ENCODE measurements around the gene LRCH3. TPM values are rescaled to one million over a fixed set of nuclear protein-coding genes. Genes with fewer than 3 reads are reported as not detected.

LRCH3 gene
- total RNA-seq, 1 donor from 2014 or later: 42.1 TPM

DNA sequence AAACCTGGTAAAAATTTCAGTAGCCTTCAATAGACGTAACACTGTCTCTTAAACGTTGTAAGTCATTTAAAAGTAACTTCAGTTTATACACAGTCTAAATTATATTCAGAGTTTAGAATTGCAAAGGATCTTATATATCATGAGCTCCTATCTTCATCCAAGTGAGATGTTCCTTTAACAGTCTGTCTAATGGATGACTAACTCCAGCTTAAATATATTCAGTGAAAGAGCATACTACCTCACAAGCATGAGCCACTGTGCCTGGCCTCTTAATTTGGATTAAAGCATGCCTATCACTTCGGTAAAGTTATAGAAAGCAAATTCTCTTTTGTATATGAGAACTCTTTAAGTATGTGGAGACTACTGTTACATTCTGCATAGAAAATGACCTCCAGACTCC is 34.4 kb upstream of the LRCH3 start:
- Histone ChIP-seq H3K79me2 (ENCODE audit: insufficient read depth, low read length) (peaks cover 97% of the 10 kb centered on the region), H3K4me2 (ENCODE audit: low read length) (no peak overlapping the region), H2AFZ (ENCODE audit: low read depth, low read length) (no peak overlapping the region), H3K4me3 (ENCODE audit: insufficient read depth, low read depth, low read length) (no peak overlapping the region), H3K4me1 (ENCODE audit: insufficient read depth, low read length) (peaks cover 5% of the 10 kb centered on the region), H3K27me3 (ENCODE audit: insufficient read depth, low read length) (no peaks in the 10 kb centered on the region), H3K27ac (ENCODE audit: low read depth, low read length) (no peak overlapping the region), H4K20me1 (ENCODE audit: insufficient read depth, low read length) (peaks cover 80% of the 10 kb centered on the region), H3K9ac (ENCODE audit: low read length) (no peak overlapping the region), H3K9me3 (ENCODE audit: insufficient read depth, low read depth, low read length) (no peaks in the 10 kb centered on the region), H3K36me3 (ENCODE audit: insufficient read depth, low read length) (peaks cover 6% of the 10 kb centered on the region)
- Mint-ChIP-seq H3K36me3 (ENCODE audit: low read depth, unreplicated experiment) (no peaks in the 10 kb centered on the region), H3K4me3 (ENCODE audit: unreplicated experiment) (no peak overlapping the region), H3K4me1 (ENCODE audit: low read depth, unreplicated experiment) (peaks cover 16% of the 10 kb centered on the region), H3K27ac (ENCODE audit: unreplicated experiment) (no peak overlapping the region), H3K27me3 (ENCODE audit: low read depth, unreplicated experiment) (no peaks in the 10 kb centered on the region), H3K9me3 (ENCODE audit: unreplicated experiment) (no peaks in the 10 kb centered on the region)
- DNase-seq (ENCODE audit: low read depth) (no peak), FAIRE-seq (no peak)
- no peak for TF ChIP-seq EZH2 (IDR thresholded peaks at IDR 0.05; ENCODE audit: insufficient read depth, low read length)
- TF ChIP-seq, protein P1, sequence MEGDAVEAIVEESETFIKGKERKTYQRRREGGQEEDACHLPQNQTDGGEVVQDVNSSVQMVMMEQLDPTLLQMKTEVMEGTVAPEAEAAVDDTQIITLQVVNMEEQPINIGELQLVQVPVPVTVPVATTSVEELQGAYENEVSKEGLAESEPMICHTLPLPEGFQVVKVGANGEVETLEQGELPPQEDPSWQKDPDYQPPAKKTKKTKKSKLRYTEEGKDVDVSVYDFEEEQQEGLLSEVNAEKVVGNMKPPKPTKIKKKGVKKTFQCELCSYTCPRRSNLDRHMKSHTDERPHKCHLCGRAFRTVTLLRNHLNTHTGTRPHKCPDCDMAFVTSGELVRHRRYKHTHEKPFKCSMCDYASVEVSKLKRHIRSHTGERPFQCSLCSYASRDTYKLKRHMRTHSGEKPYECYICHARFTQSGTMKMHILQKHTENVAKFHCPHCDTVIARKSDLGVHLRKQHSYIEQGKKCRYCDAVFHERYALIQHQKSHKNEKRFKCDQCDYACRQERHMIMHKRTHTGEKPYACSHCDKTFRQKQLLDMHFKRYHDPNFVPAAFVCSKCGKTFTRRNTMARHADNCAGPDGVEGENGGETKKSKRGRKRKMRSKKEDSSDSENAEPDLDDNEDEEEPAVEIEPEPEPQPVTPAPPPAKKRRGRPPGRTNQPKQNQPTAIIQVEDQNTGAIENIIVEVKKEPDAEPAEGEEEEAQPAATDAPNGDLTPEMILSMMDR (IDR thresholded peaks at IDR 0.05; ENCODE audit: insufficient read depth, low read depth, low read length): no peak

DNA sequence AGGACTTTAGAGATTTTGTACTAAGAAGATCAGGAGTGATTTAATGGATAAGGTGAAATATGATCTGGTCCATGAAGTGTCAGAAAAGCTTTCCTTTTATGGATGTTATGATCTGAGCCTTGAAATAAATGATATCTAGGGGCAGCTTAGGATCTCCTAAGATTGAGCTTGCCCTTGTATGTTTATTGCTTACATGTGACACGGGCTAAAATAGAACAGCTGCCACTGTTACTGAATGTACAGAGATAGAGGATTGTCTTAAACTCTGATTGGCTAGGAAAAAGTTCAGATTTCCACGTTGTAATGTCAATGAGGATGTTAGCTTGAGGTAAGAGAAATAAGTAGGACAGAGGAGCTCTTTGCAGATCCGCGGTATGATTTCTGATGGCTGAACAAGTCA is 32.5 kb upstream of the LRCH3 start:
- TF ChIP-seq, protein P1 (IDR thresholded peaks at IDR 0.05; ENCODE audit: insufficient read depth, low read depth, low read length): no peak
- TF ChIP-seq EZH2 (IDR thresholded peaks at IDR 0.05; ENCODE audit: insufficient read depth, low read length): no peak
- H3K27me3 ChIP-seq (ENCODE audit: insufficient read depth, low read length): no peaks in the 10 kb centered on the region
- peaks cover 12% of the 10 kb centered on the region for H3K36me3 ChIP-seq (ENCODE audit: insufficient read depth, low read length)
- Mint-ChIP-seq H3K36me3 (ENCODE audit: low read depth, unreplicated experiment) (no peaks in the 10 kb centered on the region), H3K27me3 (ENCODE audit: low read depth, unreplicated experiment) (no peaks in the 10 kb centered on the region), H3K27ac (ENCODE audit: unreplicated experiment) (no peak overlapping the region), H3K9me3 (ENCODE audit: unreplicated experiment) (no peaks in the 10 kb centered on the region), H3K4me3 (ENCODE audit: unreplicated experiment) (no peak overlapping the region), H3K4me1 (ENCODE audit: low read depth, unreplicated experiment) (peaks cover 4% of the 10 kb centered on the region)
- FAIRE-seq (no peak), DNase-seq (ENCODE audit: low read depth) (no peak)
- no peaks in the 10 kb centered on the region for H3K4me1 ChIP-seq (ENCODE audit: insufficient read depth, low read length)
- no peak overlapping the region for H3K4me2 ChIP-seq (ENCODE audit: low read length)
- peaks cover 82% of the 10 kb centered on the region for H3K79me2 ChIP-seq (ENCODE audit: insufficient read depth, low read length)
- no peak overlapping the region for H2AFZ ChIP-seq (ENCODE audit: low read depth, low read length)
- H3K4me3 ChIP-seq (ENCODE audit: insufficient read depth, low read depth, low read length): no peak overlapping the region
- peaks cover 67% of the 10 kb centered on the region for H4K20me1 ChIP-seq (ENCODE audit: insufficient read depth, low read length)
- no peak overlapping the region for H3K27ac ChIP-seq (ENCODE audit: low read depth, low read length)
- H3K9ac ChIP-seq (ENCODE audit: low read length): no peak overlapping the region
- no peaks in the 10 kb centered on the region for H3K9me3 ChIP-seq (ENCODE audit: insufficient read depth, low read depth, low read length)

DNA sequence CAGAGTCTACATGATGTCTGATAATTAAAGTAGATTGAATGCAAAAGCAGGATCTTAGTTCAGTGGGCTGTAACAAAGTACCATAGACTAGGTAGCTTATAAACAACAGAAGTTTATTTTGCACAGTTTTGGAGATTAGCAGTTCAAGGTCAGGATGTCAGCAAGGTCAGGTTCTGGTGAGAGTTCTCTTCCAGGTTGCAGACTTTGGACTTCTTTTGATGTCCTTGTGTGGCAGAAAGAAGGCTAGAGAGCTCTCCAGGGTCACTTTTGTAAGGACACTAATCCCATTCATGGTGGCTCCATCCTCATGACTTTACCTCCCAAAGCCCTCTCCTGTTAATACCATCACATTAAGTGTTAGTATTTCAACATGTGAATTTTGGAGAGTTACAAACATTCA is 29.3 kb upstream of the LRCH3 start:
- Histone ChIP-seq H3K27ac (ENCODE audit: low read depth, low read length) (no peak overlapping the region), H3K4me2 (ENCODE audit: low read length) (no peak overlapping the region), H3K4me1 (ENCODE audit: insufficient read depth, low read length) (no peaks in the 10 kb centered on the region), H3K79me2 (ENCODE audit: insufficient read depth, low read length) (peaks cover 58% of the 10 kb centered on the region), H3K9ac (ENCODE audit: low read length) (no peak overlapping the region), H3K27me3 (ENCODE audit: insufficient read depth, low read length) (no peaks in the 10 kb centered on the region), H3K36me3 (ENCODE audit: insufficient read depth, low read length) (peaks cover 21% of the 10 kb centered on the region), H2AFZ (ENCODE audit: low read depth, low read length) (no peak overlapping the region), H3K4me3 (ENCODE audit: insufficient read depth, low read depth, low read length) (no peak overlapping the region), H4K20me1 (ENCODE audit: insufficient read depth, low read length) (peaks cover 50% of the 10 kb centered on the region), H3K9me3 (ENCODE audit: insufficient read depth, low read depth, low read length) (no peaks in the 10 kb centered on the region)
- H3K4me3 Mint-ChIP-seq (ENCODE audit: unreplicated experiment): no peak overlapping the region
- TF ChIP-seq, protein P1 (IDR thresholded peaks at IDR 0.05; ENCODE audit: insufficient read depth, low read depth, low read length): no peak
- TF ChIP-seq EZH2 (IDR thresholded peaks at IDR 0.05; ENCODE audit: insufficient read depth, low read length): no peak
- no peak for FAIRE-seq
- no peaks in the 10 kb centered on the region for H3K27me3 Mint-ChIP-seq (ENCODE audit: low read depth, unreplicated experiment)
- H3K27ac Mint-ChIP-seq (ENCODE audit: unreplicated experiment): no peak overlapping the region
- H3K4me1 Mint-ChIP-seq (ENCODE audit: low read depth, unreplicated experiment): no peaks in the 10 kb centered on the region
- peaks cover 7% of the 10 kb centered on the region for H3K36me3 Mint-ChIP-seq (ENCODE audit: low read depth, unreplicated experiment)
- H3K9me3 Mint-ChIP-seq (ENCODE audit: unreplicated experiment): no peaks in the 10 kb centered on the region
- no peak for DNase-seq (ENCODE audit: low read depth)
